Muscle layer of duodenum (tissue), 2 donors: Measurements from ENCODE around the gene SMIM5.
"Not testable (repeated sequence)": the region's sequence is repeated elsewhere in the genome, so short reads cannot be mapped to it uniquely, and the experiment has no call there.

Source experiments
- H3K27ac ChIP-seq: one replicate; pipeline ENCODE4 v1.7.0; 2013; ENCODE audit warnings: mild to moderate bottlenecking, low read length
- H3K27me3 ChIP-seq: one replicate; pipeline ENCODE4 v1.7.0; 2013; ENCODE audit warnings: low read depth, mild to moderate bottlenecking, control low read depth, low read length
- H3K36me3 ChIP-seq, 2 donors: one replicate each; pipeline ENCODE4 v1.7.0; 2013; ENCODE audit warnings: low read length in 2 of 2, control low read depth in 1 of 2, mild to moderate bottlenecking in 1 of 2; ENCODE audit not compliant: insufficient read depth in 2 of 2, control insufficient read depth in 1 of 2
- H3K4me1 ChIP-seq, 2 donors: one replicate each; pipeline ENCODE4 v1.7.0; 2013; ENCODE audit warnings: low read length in 2 of 2, mild to moderate bottlenecking in 2 of 2, control low read depth in 1 of 2, moderate library complexity in 1 of 2; ENCODE audit not compliant: insufficient read depth in 2 of 2, control insufficient read depth in 1 of 2
- H3K4me3 ChIP-seq, 2 donors: one replicate each; pipeline ENCODE4 v1.7.0; 2013; ENCODE audit warnings: low read length in 2 of 2, low read depth in 1 of 2, mild to moderate bottlenecking in 1 of 2
- H3K9me3 ChIP-seq, 2 donors: one replicate each; pipeline ENCODE4 v1.7.0; 2013; ENCODE audit warnings: low read length in 2 of 2, control low read depth in 1 of 2, mild to moderate bottlenecking in 1 of 2; ENCODE audit not compliant: control insufficient read depth in 1 of 2
- donor health status: healthy.

Gene SMIM5

DNA sequence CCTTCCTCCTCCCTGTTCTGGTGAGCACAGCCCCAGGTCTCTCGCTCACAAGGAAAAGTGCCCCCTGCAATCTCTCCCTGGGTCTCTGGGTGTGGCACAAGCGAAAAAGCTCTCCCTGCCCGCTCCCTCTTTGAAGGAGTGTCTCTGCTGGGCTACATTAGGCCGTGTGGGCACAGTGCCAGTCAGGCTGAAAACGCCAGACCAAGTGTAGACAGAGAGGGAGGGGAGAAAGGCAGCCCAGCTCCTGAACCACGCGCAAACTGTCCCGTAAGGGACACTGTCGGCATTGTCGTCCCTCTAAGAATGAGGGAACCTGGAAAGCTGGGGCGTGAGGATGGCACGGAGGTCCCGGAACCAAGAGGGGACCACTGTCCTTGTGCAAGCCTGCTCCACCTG, 3.9 kb downstream of the SMIM5 start:
- Histone ChIP-seq H3K9me3 (no peaks in the 10 kb centered on the region), H3K4me3 (no peak overlapping the region), H3K36me3 (peaks cover 0 to 18% of the 10 kb centered on the region in 2 donors), H3K27me3 (no peaks in the 10 kb centered on the region), H3K27ac (no peak overlapping the region), H3K4me1 (peaks cover 6 to 35% of the 10 kb centered on the region in 2 donors)

DNA sequence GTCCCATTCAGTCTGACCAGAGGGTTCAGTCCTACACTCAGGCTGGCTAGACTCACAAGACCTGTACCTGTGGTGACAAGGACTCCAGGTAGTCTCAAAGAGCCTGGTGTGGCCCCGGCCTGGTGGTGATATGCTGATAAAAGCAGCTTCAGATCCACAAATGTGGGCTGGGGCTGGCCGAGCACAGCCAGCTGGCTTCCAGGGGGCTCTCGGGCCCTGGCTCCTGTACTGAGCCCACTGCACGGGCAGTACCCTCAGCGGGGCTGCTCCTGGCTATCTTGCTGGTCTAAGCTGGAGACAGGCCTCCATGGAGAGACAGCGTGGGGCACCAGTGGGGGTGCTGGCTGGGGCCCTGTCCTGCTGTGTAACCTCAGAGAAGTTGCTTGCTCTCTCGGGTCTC, 4.3 kb downstream of the SMIM5 start:
- no peak overlapping the region for H3K4me3 ChIP-seq
- H3K27me3 ChIP-seq, result no peaks in the 10 kb centered on the region
- H3K4me1 ChIP-seq, result peaks cover 6 to 35% of the 10 kb centered on the region in 2 donors
- peaks cover 0 to 18% of the 10 kb centered on the region in 2 donors for H3K36me3 ChIP-seq
- H3K9me3 ChIP-seq, result no peaks in the 10 kb centered on the region
- no peak overlapping the region for H3K27ac ChIP-seq

DNA sequence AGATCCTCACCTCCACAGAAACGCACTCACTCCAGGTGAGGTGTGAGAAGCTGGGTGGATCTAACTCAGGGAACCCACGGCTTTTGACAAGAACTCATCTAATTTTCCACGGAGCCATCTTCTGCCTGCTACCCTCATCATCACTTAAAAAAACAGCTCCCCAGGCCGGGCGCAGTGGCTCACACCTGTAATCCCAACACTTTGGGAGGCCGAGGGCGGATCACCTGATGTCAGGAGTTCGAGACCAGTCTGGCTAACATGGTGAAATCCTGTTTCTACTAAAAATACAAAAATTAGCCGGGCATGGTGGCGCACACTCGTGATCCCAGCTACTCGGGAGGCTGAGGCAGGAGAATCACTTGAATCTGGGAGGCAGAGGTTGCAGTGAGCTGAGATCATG, 4.8 kb downstream of the SMIM5 start:
- Histone ChIP-seq H3K36me3 (peaks cover 0 to 18% of the 10 kb centered on the region in 2 donors), H3K4me1 (peaks cover 6 to 30% of the 10 kb centered on the region in 2 donors)
- H3K27ac ChIP-seq, H3K4me3 ChIP-seq, H3K27me3 ChIP-seq, H3K9me3 ChIP-seq: not testable (repeated sequence)

GRCh38 chr17:75638893-75639292, 5.7 kb downstream of the SMIM5 start:
- no peak overlapping the region for H3K27ac ChIP-seq
- H3K27me3 ChIP-seq, result no peaks in the 10 kb centered on the region
- H3K9me3 ChIP-seq, result no peaks in the 10 kb centered on the region
- H3K4me1 ChIP-seq, result peaks cover 0 to 21% of the 10 kb centered on the region in 2 donors
- H3K4me3 ChIP-seq, result no peak overlapping the region
- peaks cover 4 to 21% of the 10 kb centered on the region in 2 donors for H3K36me3 ChIP-seq

- Histone ChIP-seq H3K4me1 (peaks cover 0 to 17% of the 10 kb centered on the region in 2 donors), H3K27ac (no peak overlapping the region), H3K9me3 (no peaks in the 10 kb centered on the region), H3K36me3 (peaks cover 4 to 21% of the 10 kb centered on the region in 2 donors), H3K4me3 (no peak overlapping the region), H3K27me3 (no peaks in the 10 kb centered on the region)
Measured at GRCh38 chr17:75639327-75639726, 6.1 kb downstream of the SMIM5 start.

DNA sequence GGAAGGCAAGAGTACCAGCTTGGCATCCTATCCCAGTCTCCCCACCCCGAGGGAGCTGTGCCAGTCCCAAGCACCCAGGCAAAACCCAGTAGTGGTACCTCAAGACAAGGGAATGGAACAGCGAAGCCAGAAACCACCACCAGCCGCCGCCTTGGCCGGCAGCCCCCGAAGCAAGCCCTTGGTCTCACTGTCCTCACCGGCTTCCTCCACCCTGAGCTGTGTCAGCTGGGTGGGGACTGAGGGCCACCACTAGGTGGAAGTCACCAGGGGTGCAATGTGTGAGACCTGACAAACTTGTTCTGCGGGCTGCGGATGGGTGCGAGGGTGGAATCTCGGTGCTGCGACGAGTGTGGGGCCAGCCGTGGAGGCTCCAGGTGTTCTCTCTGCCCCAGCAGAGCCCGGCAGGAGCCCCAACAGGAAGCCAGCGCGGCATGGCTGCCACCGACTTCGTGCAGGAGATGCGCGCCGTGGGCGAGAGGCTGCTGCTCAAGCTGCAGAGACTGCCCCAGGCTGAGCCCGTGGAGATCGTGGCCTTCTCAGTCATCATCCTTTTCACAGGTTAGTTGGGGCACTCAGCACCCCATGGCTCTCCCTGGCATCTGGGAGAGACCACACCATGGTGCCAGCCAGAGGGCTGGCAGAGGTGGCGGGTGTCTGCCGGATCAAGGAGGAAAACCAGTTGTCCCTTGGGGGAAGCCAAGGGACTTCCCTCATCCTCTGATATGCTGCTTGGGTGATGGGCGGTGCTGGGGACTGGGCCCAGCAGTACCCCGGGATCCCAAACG, 6.7 kb downstream of the SMIM5 start:
- no peak overlapping the region for H3K4me3 ChIP-seq
- peaks cover 0 to 13% of the 10 kb centered on the region in 2 donors for H3K4me1 ChIP-seq
- no peaks in the 10 kb centered on the region for H3K9me3 ChIP-seq
- no peak overlapping the region for H3K27ac ChIP-seq
- H3K27me3 ChIP-seq, result no peaks in the 10 kb centered on the region
- H3K36me3 ChIP-seq, result peaks cover 4 to 21% of the 10 kb centered on the region in 2 donors

GRCh38 chr17:75640556-75641119, 7.4 kb downstream of the SMIM5 start:
- H3K9me3 ChIP-seq, result no peaks in the 10 kb centered on the region
- H3K36me3 ChIP-seq, result peaks cover 4 to 21% of the 10 kb centered on the region in 2 donors
- H3K4me3 ChIP-seq, result no peak overlapping the region
- H3K4me1 ChIP-seq, result peaks cover 0 to 13% of the 10 kb centered on the region in 2 donors
- H3K27ac ChIP-seq, result no peak overlapping the region
- H3K27me3 ChIP-seq, result no peaks in the 10 kb centered on the region

- Histone ChIP-seq H3K36me3 (peaks cover 4 to 21% of the 10 kb centered on the region in 2 donors), H3K27me3 (no peaks in the 10 kb centered on the region), H3K4me3 (no peak overlapping the region), H3K27ac (no peak overlapping the region), H3K9me3 (no peaks in the 10 kb centered on the region), H3K4me1 (peaks cover 0 to 13% of the 10 kb centered on the region in 2 donors)
Measured at GRCh38 chr17:75641343-75641742, 8.1 kb downstream of the SMIM5 start.

- H3K4me3 ChIP-seq, result no peak overlapping the region
- H3K36me3 ChIP-seq, result peaks cover 4 to 26% of the 10 kb centered on the region in 2 donors
Measured at GRCh38 chr17:75642182-75642783, 9.0 kb downstream of the SMIM5 start.

GRCh38 chr17:75642784-75643642, 9.8 kb downstream of the SMIM5 start:
- peak overlapping the region; percentile 18 for H3K27ac ChIP-seq
- no peaks in the 10 kb centered on the region for H3K4me1 ChIP-seq
- no peak overlapping the region for H3K4me3 ChIP-seq
- H3K9me3 ChIP-seq, result no peaks in the 10 kb centered on the region
- H3K27me3 ChIP-seq, result no peaks in the 10 kb centered on the region
- peaks cover 4 to 26% of the 10 kb centered on the region in 2 donors for H3K36me3 ChIP-seq

More at GRCh38 chr17:75642182-75642783, 9.0 kb downstream of the SMIM5 start:
- Histone ChIP-seq H3K27me3 (no peaks in the 10 kb centered on the region), H3K4me1 (peaks cover 0 to 4% of the 10 kb centered on the region in 2 donors), H3K27ac (peak overlapping the region; percentile 39), H3K9me3 (no peaks in the 10 kb centered on the region)

- Histone ChIP-seq H3K4me1 (no peaks in the 10 kb centered on the region), H3K9me3 (no peaks in the 10 kb centered on the region), H3K27me3 (no peaks in the 10 kb centered on the region), H3K36me3 (peaks cover 4 to 23% of the 10 kb centered on the region in 2 donors), H3K4me3 (no peak overlapping the region), H3K27ac (no peak overlapping the region)
Measured at GRCh38 chr17:75643643-75644017, 10.4 kb downstream of the SMIM5 start.
